ENCODE data around the gene DENND4A. TPM values are rescaled to one million over a fixed set of nuclear protein-coding genes. Genes with fewer than 3 reads are reported as not detected.
"Not testable (repeated sequence)": the region's sequence is repeated elsewhere in the genome, so short reads cannot be mapped to it uniquely, and the experiment has no call there.

DENND4A gene
- total RNA-seq, 4 donors from 2014 or later = 24.4 to 46.4 (median 33.1) TPM

GRCh38 chr15:65821070-65821469, 29.0 kb upstream of the DENND4A start:
- DNase-seq (no peak), ATAC-seq (no peak)
- H3K4me3 ChIP-seq = no peak overlapping the region
- H3K9me3 ChIP-seq = no peaks in the 10 kb centered on the region
- no peaks in the 10 kb centered on the region for H3K36me3 ChIP-seq
- no peak overlapping the region for H3K27ac ChIP-seq
- in situ Hi-C loops (cut with MboI; ENCODE audit: low sequenced_read_pairs in 4 of 4) (no loop called here), intact Hi-C loops (cut with DNase I; ENCODE audit: low total_unique reads) (no loop called here)
- H3K27me3 ChIP-seq = no peaks in the 10 kb centered on the region
- TF ChIP-seq POLR2A (IDR thresholded peaks at IDR 0.05) (no peak), CTCF (IDR thresholded peaks at IDR 0.05 in 4 of 5, conservative IDR thresholded peaks at IDR 0.05 in 1 of 5) (no peak)
- H3K4me1 ChIP-seq = peaks cover 0 to 3% of the 10 kb centered on the region in 2 donors

GRCh38 chr15:65819563-65819960, 27.5 kb upstream of the DENND4A start:
- no peaks in the 10 kb centered on the region for H3K9me3 ChIP-seq
- intact Hi-C loops (cut with DNase I; ENCODE audit: low total_unique reads) (no loop called here), in situ Hi-C loops (cut with MboI; ENCODE audit: low sequenced_read_pairs in 4 of 4) (no loop called here)
- no peaks in the 10 kb centered on the region for H3K27me3 ChIP-seq
- no peak for ATAC-seq
- DNase-seq = no peak
- H3K4me3 ChIP-seq = no peak overlapping the region
- no peaks in the 10 kb centered on the region for H3K36me3 ChIP-seq
- TF ChIP-seq CTCF (IDR thresholded peaks at IDR 0.05 in 4 of 5, conservative IDR thresholded peaks at IDR 0.05 in 1 of 5) = no peak
- no peak for TF ChIP-seq POLR2A (IDR thresholded peaks at IDR 0.05)
- H3K4me1 ChIP-seq = peaks cover 0 to 3% of the 10 kb centered on the region in 2 donors
- no peak overlapping the region for H3K27ac ChIP-seq

GRCh38 chr15:65818927-65819562, 27.0 kb upstream of the DENND4A start:
- TF ChIP-seq CTCF (IDR thresholded peaks at IDR 0.05 in 4 of 5, conservative IDR thresholded peaks at IDR 0.05 in 1 of 5) = no peak
- no peak for TF ChIP-seq POLR2A (IDR thresholded peaks at IDR 0.05)
- Histone ChIP-seq H3K4me1 (no peaks in the 10 kb centered on the region), H3K36me3 (no peaks in the 10 kb centered on the region), H3K4me3 (no peak overlapping the region), H3K27ac (no peak overlapping the region), H3K27me3 (no peaks in the 10 kb centered on the region), H3K9me3 (no peaks in the 10 kb centered on the region)
- no peak for ATAC-seq
- in situ Hi-C loops (cut with MboI; ENCODE audit: low sequenced_read_pairs in 4 of 4) = no loop called here
- intact Hi-C loops (cut with DNase I; ENCODE audit: low total_unique reads) = no loop called here
- no peak for DNase-seq

- no peaks in the 10 kb centered on the region for H3K27me3 ChIP-seq
- no peak overlapping the region for H3K27ac ChIP-seq
- ATAC-seq (no peak), DNase-seq (no peak)
- no peaks in the 10 kb centered on the region for H3K9me3 ChIP-seq
- H3K4me1 ChIP-seq = no peaks in the 10 kb centered on the region
- intact Hi-C loops (cut with DNase I; ENCODE audit: low total_unique reads) = no loop called here
- no peaks in the 10 kb centered on the region for H3K36me3 ChIP-seq
- in situ Hi-C loops (cut with MboI; ENCODE audit: low sequenced_read_pairs in 4 of 4) = no loop called here
- no peak overlapping the region for H3K4me3 ChIP-seq
- TF ChIP-seq CTCF (IDR thresholded peaks at IDR 0.05 in 4 of 5, conservative IDR thresholded peaks at IDR 0.05 in 1 of 5) = no peak
- TF ChIP-seq POLR2A (IDR thresholded peaks at IDR 0.05) = no peak
Measured at GRCh38 chr15:65816441-65816840, 24.3 kb upstream of the DENND4A start.

- H3K27ac ChIP-seq; H3K36me3 ChIP-seq; H3K4me3 ChIP-seq; H3K9me3 ChIP-seq; H3K27me3 ChIP-seq; H3K4me1 ChIP-seq; in situ Hi-C loops (cut with MboI; ENCODE audit: low sequenced_read_pairs in 4 of 4); DNase-seq; intact Hi-C loops (cut with DNase I; ENCODE audit: low total_unique reads); ATAC-seq: not testable (repeated sequence)
Measured at GRCh38 chr15:65816008-65816407, 23.9 kb upstream of the DENND4A start.

GRCh38 chr15:65814271-65814670, 22.2 kb upstream of the DENND4A start:
- in situ Hi-C loops (cut with MboI; ENCODE audit: low sequenced_read_pairs in 4 of 4); intact Hi-C loops (cut with DNase I; ENCODE audit: low total_unique reads); DNase-seq: not testable (repeated sequence)

More at GRCh38 chr15:65814271-65814670, 22.2 kb upstream of the DENND4A start:
- not testable (repeated sequence) for H3K27ac ChIP-seq, ATAC-seq, H3K36me3 ChIP-seq, H3K4me1 ChIP-seq, H3K9me3 ChIP-seq, H3K4me3 ChIP-seq, H3K27me3 ChIP-seq
